ENCODE data around the gene FZD8.
A peak's percentile ranks its signal among the peaks of the same experiment; 100 is the strongest.

FZD8 gene

GRCh38 chr10:35644050-35644950, 2.2 kb upstream of the FZD8 start:
- Histone ChIP-seq H4K91ac (ENCODE audit: low read depth, low read length) (no peak overlapping the region), H2BK5ac (ENCODE audit: low read depth, low read length, poor library complexity) (no peak overlapping the region), H3K9me3 (ENCODE audit: insufficient read depth, low read depth, low read length) (peaks cover 6% of the 10 kb centered on the region), H2BK12ac (ENCODE audit: low read length) (no peak overlapping the region), H3K14ac (ENCODE audit: low read length) (no peak overlapping the region), H3K4me3 (ENCODE audit: low read depth, low read length) (no peak overlapping the region), H2BK120ac (ENCODE audit: insufficient read depth, low read length, poor library complexity) (no peak overlapping the region), H2AFZ (ENCODE audit: insufficient read depth, low read length, poor library complexity) (no peak overlapping the region), H3K4me2 (ENCODE audit: low read length) (peak overlapping the region; percentile 72), H3K18ac (ENCODE audit: low read length) (no peak overlapping the region), H3K79me2 (ENCODE audit: control insufficient read depth, insufficient read depth, low read length, poor library complexity) (peaks cover 4% of the 10 kb centered on the region), H4K8ac (ENCODE audit: low read depth, low read length) (no peak overlapping the region), H4K12ac (ENCODE audit: low read depth, low read length) (no peak overlapping the region), H3K23ac (ENCODE audit: low read length) (no peak overlapping the region), H3K36me3 (ENCODE audit: control insufficient read depth in 1 of 2, insufficient read depth in 2 of 2, low read length in 2 of 2) (peaks cover 0 to 4% of the 10 kb centered on the region in 2 experiments), H3K79me1 (ENCODE audit: low read length) (peaks cover 17% of the 10 kb centered on the region), H3K4ac (ENCODE audit: low read depth, low read length) (no peak overlapping the region), H3K27me3 (ENCODE audit: insufficient read depth, low read length) (peaks cover 2% of the 10 kb centered on the region), H3K27ac (ENCODE audit: low read depth, low read length) (no peak overlapping the region), H3K9ac (ENCODE audit: low read length) (no peak overlapping the region), H2AK5ac (ENCODE audit: low read length) (no peak overlapping the region), H3K4me1 (ENCODE audit: control insufficient read depth in 1 of 2, insufficient read depth in 2 of 2, low read length in 2 of 2) (peaks cover 7 to 15% of the 10 kb centered on the region in 2 experiments)
- no CpG with 5 or more reads among the region's 13 CpGs for WGBS (ENCODE audit: extremely low coverage, insufficient coverage, insufficient read length)
- no peak for DNase-seq

GRCh38 chr10:35643151-35644049, 1.3 kb upstream of the FZD8 start:
- no peak overlapping the region for H3K14ac ChIP-seq (ENCODE audit: low read length)
- H3K4me2 ChIP-seq (ENCODE audit: low read length): peak overlapping the region; percentile 72
- H3K4me3 ChIP-seq (ENCODE audit: low read depth, low read length): peak overlapping the region; percentile 42
- no peak overlapping the region for H3K23ac ChIP-seq (ENCODE audit: low read length)
- no peak overlapping the region for H2AFZ ChIP-seq (ENCODE audit: insufficient read depth, low read length, poor library complexity)
- peaks cover 6% of the 10 kb centered on the region for H3K9me3 ChIP-seq (ENCODE audit: insufficient read depth, low read depth, low read length)
- peaks cover 0 to 4% of the 10 kb centered on the region in 2 experiments for H3K36me3 ChIP-seq (ENCODE audit: control insufficient read depth in 1 of 2, insufficient read depth in 2 of 2, low read length in 2 of 2)
- H4K8ac ChIP-seq (ENCODE audit: low read depth, low read length): no peak overlapping the region
- H4K91ac ChIP-seq (ENCODE audit: low read depth, low read length): no peak overlapping the region
- no CpG with 5 or more reads among the region's 42 CpGs for WGBS (ENCODE audit: extremely low coverage, insufficient coverage, insufficient read length)
- no peak overlapping the region for H2BK12ac ChIP-seq (ENCODE audit: low read length)
- H3K79me1 ChIP-seq (ENCODE audit: low read length): peaks cover 17% of the 10 kb centered on the region
- peaks cover 4% of the 10 kb centered on the region for H3K79me2 ChIP-seq (ENCODE audit: control insufficient read depth, insufficient read depth, low read length, poor library complexity)
- H2BK120ac ChIP-seq (ENCODE audit: insufficient read depth, low read length, poor library complexity): no peak overlapping the region
- no peak overlapping the region for H3K4ac ChIP-seq (ENCODE audit: low read depth, low read length)
- DNase-seq: peak; percentile 33 to 54
- H3K27ac ChIP-seq (ENCODE audit: low read depth, low read length): no peak overlapping the region
- H3K27me3 ChIP-seq (ENCODE audit: insufficient read depth, low read length): peaks cover 2% of the 10 kb centered on the region
- H3K18ac ChIP-seq (ENCODE audit: low read length): no peak overlapping the region
- H3K9ac ChIP-seq (ENCODE audit: low read length): no peak overlapping the region
- H4K12ac ChIP-seq (ENCODE audit: low read depth, low read length): no peak overlapping the region
- H3K4me1 ChIP-seq (ENCODE audit: control insufficient read depth in 1 of 2, insufficient read depth in 2 of 2, low read length in 2 of 2): peaks cover 11 to 18% of the 10 kb centered on the region in 2 experiments
- H2BK5ac ChIP-seq (ENCODE audit: low read depth, low read length, poor library complexity): no peak overlapping the region
- H2AK5ac ChIP-seq (ENCODE audit: low read length): no peak overlapping the region

GRCh38 chr10:35642793-35643114, 658 bp upstream of the FZD8 start:
- peak overlapping the region; percentile 74 for H2AFZ ChIP-seq (ENCODE audit: insufficient read depth, low read length, poor library complexity)
- no peak overlapping the region for H3K14ac ChIP-seq (ENCODE audit: low read length)
- no peak overlapping the region for H4K91ac ChIP-seq (ENCODE audit: low read depth, low read length)
- H3K27me3 ChIP-seq (ENCODE audit: insufficient read depth, low read length): peaks cover 2% of the 10 kb centered on the region
- peaks cover 0 to 4% of the 10 kb centered on the region in 2 experiments for H3K36me3 ChIP-seq (ENCODE audit: control insufficient read depth in 1 of 2, insufficient read depth in 2 of 2, low read length in 2 of 2)
- H4K12ac ChIP-seq (ENCODE audit: low read depth, low read length): no peak overlapping the region
- no peak overlapping the region for H3K27ac ChIP-seq (ENCODE audit: low read depth, low read length)
- no peak overlapping the region for H3K23ac ChIP-seq (ENCODE audit: low read length)
- peaks cover 6% of the 10 kb centered on the region for H3K9me3 ChIP-seq (ENCODE audit: insufficient read depth, low read depth, low read length)
- H2BK5ac ChIP-seq (ENCODE audit: low read depth, low read length, poor library complexity): no peak overlapping the region
- no peak overlapping the region for H3K4ac ChIP-seq (ENCODE audit: low read depth, low read length)
- H2BK120ac ChIP-seq (ENCODE audit: insufficient read depth, low read length, poor library complexity): no peak overlapping the region
- H3K4me3 ChIP-seq (ENCODE audit: low read depth, low read length): peak overlapping the region; percentile 72
- peaks cover 11 to 18% of the 10 kb centered on the region in 2 experiments for H3K4me1 ChIP-seq (ENCODE audit: control insufficient read depth in 1 of 2, insufficient read depth in 2 of 2, low read length in 2 of 2)
- H2BK12ac ChIP-seq (ENCODE audit: low read length): no peak overlapping the region
- no peak overlapping the region for H4K8ac ChIP-seq (ENCODE audit: low read depth, low read length)
- H2AK5ac ChIP-seq (ENCODE audit: low read length): no peak overlapping the region
- H3K9ac ChIP-seq (ENCODE audit: low read length): no peak overlapping the region
- no CpG with 5 or more reads among the region's 17 CpGs for WGBS (ENCODE audit: extremely low coverage, insufficient coverage, insufficient read length)
- peak overlapping the region; percentile 5 for H3K18ac ChIP-seq (ENCODE audit: low read length)
- H3K79me2 ChIP-seq (ENCODE audit: control insufficient read depth, insufficient read depth, low read length, poor library complexity): peaks cover 4% of the 10 kb centered on the region
- peaks cover 17% of the 10 kb centered on the region for H3K79me1 ChIP-seq (ENCODE audit: low read length)
- peak overlapping the region; percentile 72 for H3K4me2 ChIP-seq (ENCODE audit: low read length)
- no peak for DNase-seq

- H4K12ac ChIP-seq (ENCODE audit: low read depth, low read length): peak overlapping the region; percentile 54
- H3K4me3 ChIP-seq (ENCODE audit: low read depth, low read length): peak overlapping the region; percentile 87
- H3K27ac ChIP-seq (ENCODE audit: low read depth, low read length): peak overlapping the region; percentile 83
Observed at GRCh38 chr10:35641676-35642034, 441 bp downstream of the FZD8 start.

More at GRCh38 chr10:35641676-35642034, 441 bp downstream of the FZD8 start:
- peak overlapping the region; percentile 4 for H3K18ac ChIP-seq (ENCODE audit: low read length)
- no peak overlapping the region for H3K23ac ChIP-seq (ENCODE audit: low read length)
- H2AK5ac ChIP-seq (ENCODE audit: low read length): no peak overlapping the region
- peaks cover 17% of the 10 kb centered on the region for H3K79me1 ChIP-seq (ENCODE audit: low read length)
- peak overlapping the region; percentile 44 for H2BK120ac ChIP-seq (ENCODE audit: insufficient read depth, low read length, poor library complexity)
- H3K36me3 ChIP-seq (ENCODE audit: control insufficient read depth in 1 of 2, insufficient read depth in 2 of 2, low read length in 2 of 2): peaks cover 0 to 4% of the 10 kb centered on the region in 2 experiments
- peak overlapping the region; percentile 22 for H3K4ac ChIP-seq (ENCODE audit: low read depth, low read length)
- peak overlapping the region; percentile 92 for H3K9ac ChIP-seq (ENCODE audit: low read length)
- peak in 1 of 2 donors; percentile 41 for DNase-seq
- H3K27me3 ChIP-seq (ENCODE audit: insufficient read depth, low read length): peaks cover 2% of the 10 kb centered on the region
- peak overlapping the region; percentile 72 for H3K4me2 ChIP-seq (ENCODE audit: low read length)
- peak overlapping the region; percentile 75 for H4K91ac ChIP-seq (ENCODE audit: low read depth, low read length)
- H2BK5ac ChIP-seq (ENCODE audit: low read depth, low read length, poor library complexity): peak overlapping the region; percentile 58
- H4K8ac ChIP-seq (ENCODE audit: low read depth, low read length): peak overlapping the region; percentile 45
- whole genome bisulfite sequencing (ENCODE audit: extremely low coverage, insufficient coverage, insufficient read length): no CpG with 5 or more reads among the region's 54 CpGs
- H2BK12ac ChIP-seq (ENCODE audit: low read length): no peak overlapping the region
- H2AFZ ChIP-seq (ENCODE audit: insufficient read depth, low read length, poor library complexity): peak overlapping the region; percentile 40
- peaks cover 4% of the 10 kb centered on the region for H3K79me2 ChIP-seq (ENCODE audit: control insufficient read depth, insufficient read depth, low read length, poor library complexity)
- H3K4me1 ChIP-seq (ENCODE audit: control insufficient read depth in 1 of 2, insufficient read depth in 2 of 2, low read length in 2 of 2): peaks cover 11 to 18% of the 10 kb centered on the region in 2 experiments
- H3K9me3 ChIP-seq (ENCODE audit: insufficient read depth, low read depth, low read length): peaks cover 6% of the 10 kb centered on the region
- peak overlapping the region; percentile 46 for H3K14ac ChIP-seq (ENCODE audit: low read length)
